Activated naive CD4-positive, alpha-beta T cell treated with anti-CD3 and anti-CD28 coated beads, Interleukin-2, amount 10 ng/mL, durations not matched to agents 5 hours and 36 hours (primary cell): ENCODE measurements around the gene NTF4. TPM values are rescaled to one million over a fixed set of nuclear protein-coding genes. Genes with fewer than 3 reads are reported as not detected.

Experiments
- total RNA-seq, 2 experiments: library from RNA; stranded (reverse); gene quantifications; one replicate each; pipeline ENCODE4 v1.2.3, GENCODE V29; 2021

Gene NTF4, protein sequence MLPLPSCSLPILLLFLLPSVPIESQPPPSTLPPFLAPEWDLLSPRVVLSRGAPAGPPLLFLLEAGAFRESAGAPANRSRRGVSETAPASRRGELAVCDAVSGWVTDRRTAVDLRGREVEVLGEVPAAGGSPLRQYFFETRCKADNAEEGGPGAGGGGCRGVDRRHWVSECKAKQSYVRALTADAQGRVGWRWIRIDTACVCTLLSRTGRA
- total RNA-seq: not detected

DNA sequence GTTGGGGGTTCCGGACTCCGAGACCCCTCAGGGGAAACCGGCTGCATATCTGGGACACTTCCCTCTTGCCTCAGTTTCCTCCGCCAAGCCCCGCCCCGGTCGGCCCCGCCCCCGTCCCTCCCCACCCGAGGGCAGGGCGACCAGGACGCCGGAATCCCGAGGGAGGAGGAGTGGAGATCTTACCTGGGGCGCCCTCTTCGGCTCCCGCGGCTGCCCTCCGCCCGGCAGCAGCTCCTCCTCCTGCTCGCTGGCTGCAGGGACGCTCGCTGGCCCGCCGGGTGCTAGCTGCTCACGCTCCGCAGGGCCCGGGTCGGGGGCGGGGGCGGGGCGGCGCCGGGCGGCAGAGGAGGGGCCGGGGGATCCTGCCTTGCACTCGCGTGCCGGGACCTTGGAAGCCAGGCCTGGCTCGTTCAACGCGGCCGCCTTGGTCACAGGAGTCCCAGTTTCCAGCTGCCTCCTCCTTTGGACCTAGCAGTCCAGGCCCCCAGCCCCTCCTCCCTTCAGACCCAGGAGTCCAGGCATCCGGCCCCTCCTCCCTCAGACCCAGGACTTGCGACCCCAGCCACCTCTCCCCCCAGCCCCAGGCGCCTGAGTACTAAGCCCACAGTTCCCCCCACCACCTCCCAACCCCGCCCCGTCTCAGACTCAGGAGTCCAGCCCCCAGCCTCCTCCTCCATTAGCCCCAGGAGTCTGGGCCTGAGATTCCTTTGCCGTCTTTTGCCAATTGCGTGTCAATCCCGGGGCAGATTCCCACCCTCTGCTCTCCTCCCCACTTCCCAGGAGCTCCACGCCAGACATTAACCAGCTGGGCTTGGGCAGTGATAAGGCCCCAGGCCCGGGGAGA is at the start of gene NTF4:
TSS of gene NTF4 (minus strand) at position 51 of the 844 bp plus-strand sequence. CDS start 2,821 bp downstream, outside the sequence.

DNA sequence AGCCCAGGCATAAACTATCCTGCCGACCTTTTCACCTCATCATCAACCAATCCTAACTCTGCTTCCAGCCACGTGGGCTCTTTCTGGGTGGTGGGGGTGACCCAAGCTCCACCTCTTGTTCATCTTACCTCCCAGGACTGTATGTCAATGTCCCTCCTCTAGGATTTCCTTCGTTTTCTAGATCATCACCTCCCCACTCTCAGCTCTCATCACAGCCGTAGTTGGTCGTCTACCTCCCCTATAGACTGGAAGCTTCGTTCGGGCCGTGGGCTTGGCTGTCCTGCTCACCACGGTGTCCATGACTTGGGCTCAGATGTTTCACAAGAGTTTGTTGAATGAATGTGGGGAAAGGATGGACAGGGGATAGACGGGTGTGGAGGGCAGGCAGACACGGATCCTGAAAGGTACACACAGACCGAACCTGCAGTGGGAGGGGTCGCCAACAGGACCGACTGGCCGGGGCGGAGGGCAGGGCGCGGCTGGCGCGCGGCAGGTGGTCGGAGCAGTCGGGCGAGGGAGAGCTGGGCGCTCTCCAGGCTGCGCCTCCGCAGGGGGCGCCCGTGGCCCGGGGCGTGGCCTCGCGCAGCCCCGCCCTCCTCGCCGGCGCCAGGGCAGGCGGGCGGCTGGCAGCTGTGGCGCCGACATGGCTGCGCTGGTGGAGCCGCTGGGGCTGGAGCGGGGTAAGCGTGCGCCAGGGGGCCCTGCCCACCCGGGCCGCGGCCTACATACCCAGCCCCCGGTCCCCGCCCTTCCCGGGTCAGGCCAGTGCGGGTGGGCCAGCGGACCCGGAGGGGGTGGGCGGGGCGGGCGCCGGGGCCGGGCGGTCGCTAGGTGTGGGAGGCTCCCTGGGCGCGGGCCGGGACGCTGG is 49.4 kb upstream of the NTF4 start, which contains the start of gene LIN7B:
TSS of gene LIN7B (plus strand) at position 609 of the 868 bp plus-strand sequence. CDS start at position 644, 35 bp downstream.

DNA sequence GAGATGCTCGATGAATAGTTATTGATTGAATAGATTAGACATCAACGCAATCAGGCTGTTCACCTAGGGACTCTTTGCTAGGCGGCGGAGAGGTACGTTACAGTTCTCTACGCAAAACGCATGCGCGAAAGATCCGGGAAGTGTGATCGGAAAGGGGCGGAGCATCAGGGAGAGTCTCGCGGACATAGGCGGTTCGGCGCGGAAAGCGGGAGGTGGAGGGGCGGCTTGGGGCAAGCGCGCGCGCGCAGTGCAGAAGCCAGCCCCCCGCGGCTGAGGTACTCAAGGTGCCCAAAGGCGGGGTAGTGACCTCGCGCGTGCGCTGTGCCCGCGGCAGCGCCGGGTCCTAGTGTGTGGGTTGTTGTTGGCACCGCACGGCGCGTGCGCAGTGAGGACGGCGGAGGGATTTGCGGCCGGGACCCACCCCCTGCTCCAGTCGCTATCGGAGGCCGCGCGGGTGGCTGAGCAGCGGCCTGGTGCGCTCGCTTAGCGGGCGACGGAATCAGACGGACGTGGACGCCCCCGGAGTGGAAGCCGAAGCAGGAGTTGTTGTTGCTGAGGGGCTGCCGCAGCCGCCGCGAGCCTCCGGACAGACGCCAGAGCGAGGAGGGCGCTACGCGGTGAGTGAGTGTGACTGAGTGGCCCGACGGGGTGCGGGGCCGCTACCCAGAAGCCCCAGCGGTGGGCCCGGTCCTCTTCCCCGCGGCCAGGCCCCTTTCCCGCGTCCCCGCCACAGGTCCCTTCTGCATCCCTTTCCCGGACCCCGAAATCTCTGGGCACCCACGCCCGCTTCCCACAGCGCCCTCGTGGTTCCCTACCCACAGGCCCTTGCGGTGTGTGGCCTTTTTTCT is 20.6 kb upstream of the NTF4 start, which contains the start of gene SNRNP70:
TSS of gene SNRNP70 (plus strand) at position 432 of the 848 bp plus-strand sequence. CDS start 964 bp downstream, outside the sequence.

DNA sequence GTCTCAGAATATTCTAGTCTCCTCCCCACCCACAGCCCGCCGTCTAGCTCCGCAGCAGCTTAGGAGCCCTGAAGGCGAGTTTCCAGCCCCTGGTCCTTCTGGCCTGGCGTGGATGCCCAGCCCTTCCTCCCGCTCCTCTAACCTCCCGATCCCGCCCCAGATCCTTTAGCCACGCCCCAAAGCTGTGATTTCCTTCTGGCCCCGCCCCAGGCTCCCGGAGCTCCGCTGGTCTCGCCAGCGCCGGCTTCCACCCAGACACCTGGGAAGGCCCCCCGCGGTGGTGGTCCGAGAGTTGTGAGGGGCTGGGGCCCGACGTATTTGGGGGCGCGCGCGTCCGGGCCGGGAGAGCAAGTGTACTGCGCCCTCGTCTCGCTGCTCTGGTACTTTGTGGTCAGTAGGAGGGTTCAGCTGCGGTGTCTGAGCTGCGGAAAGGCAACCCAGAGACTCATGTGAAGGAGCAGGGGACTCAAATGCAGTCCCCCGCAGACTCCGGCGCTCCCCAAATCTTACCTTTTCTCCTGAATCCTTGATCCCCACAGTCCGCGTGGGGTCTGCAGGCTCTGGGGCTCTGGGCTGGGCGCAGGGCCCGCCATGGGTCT is 6.9 kb downstream of the NTF4 start, which contains the start of gene CGB7:
TSS of gene CGB7 (minus strand) at position 114 of the 599 bp plus-strand sequence. CDS start 2,374 bp downstream, outside the sequence.

DNA sequence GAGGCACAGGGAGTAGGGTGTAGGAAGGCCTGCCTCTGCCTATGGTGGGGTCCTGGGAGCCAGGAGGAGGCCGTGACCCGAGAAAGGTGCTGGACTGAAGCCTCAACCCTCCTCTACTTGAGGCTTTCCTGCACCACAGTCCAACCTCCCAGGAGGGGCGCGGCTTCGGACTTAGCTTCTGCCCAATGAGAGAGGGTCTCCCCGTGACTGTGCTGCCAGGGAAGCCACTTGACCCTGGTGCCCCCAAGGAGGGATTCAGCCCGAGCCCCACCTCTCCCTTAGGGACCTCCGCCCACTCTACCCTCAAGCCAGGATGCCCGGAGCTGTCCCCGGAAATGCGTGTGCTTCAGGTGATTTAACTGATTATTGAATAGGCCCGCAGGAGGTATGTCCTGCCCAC is 15.6 kb downstream of the NTF4 start, which contains the start of gene CGB8:
TSS of gene CGB8 (minus strand) at position 101 of the 400 bp plus-strand sequence. CDS start 372 bp downstream, outside the sequence.

DNA sequence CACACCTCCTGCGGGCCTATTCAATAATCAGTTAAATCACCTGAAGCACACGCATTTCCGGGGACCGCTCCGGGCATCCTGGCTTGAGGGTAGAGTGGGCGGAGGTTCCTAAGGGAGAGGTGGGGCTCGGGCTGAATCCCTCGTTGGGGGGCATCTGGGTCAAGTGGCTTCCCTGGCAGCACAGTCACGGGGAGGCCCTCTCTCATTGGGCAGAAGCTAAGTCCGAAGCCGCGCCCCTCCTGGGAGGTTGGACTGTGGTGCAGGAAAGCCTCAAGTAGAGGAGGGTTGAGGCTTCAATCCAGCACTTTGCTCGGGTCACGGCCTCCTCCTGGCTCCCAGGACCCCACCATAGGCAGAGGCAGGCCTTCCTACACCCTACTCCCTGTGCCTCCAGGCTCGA is 21.1 kb downstream of the NTF4 start, which contains the start of gene CGB5:
TSS of gene CGB5 (plus strand) at position 301 of the 400 bp plus-strand sequence. CDS start 362 bp downstream, outside the sequence.

DNA sequence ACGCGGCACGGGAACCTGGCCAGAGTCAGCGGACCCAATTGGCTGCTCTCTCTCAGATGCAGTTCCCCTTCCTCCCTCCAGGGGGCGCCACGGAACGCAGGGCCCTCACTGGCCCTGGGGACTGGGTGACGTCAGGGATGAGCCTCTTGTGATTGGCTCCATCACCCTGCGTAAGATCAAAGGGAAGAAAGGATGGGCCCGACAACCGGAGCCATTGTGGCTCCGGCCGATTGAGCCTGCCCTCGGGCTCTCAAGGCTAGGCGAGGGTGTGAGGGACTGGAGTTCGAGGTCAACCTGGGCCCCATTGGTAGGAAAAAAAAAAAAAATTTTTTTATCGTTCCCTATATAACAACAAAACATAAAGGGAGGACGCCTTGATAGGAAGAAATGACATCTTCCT is 27.8 kb downstream of the NTF4 start, which contains the start of gene CGB1:
TSS of gene CGB1 (minus strand) at position 81 of the 400 bp plus-strand sequence. CDS start 184 bp downstream, outside the sequence.

DNA sequence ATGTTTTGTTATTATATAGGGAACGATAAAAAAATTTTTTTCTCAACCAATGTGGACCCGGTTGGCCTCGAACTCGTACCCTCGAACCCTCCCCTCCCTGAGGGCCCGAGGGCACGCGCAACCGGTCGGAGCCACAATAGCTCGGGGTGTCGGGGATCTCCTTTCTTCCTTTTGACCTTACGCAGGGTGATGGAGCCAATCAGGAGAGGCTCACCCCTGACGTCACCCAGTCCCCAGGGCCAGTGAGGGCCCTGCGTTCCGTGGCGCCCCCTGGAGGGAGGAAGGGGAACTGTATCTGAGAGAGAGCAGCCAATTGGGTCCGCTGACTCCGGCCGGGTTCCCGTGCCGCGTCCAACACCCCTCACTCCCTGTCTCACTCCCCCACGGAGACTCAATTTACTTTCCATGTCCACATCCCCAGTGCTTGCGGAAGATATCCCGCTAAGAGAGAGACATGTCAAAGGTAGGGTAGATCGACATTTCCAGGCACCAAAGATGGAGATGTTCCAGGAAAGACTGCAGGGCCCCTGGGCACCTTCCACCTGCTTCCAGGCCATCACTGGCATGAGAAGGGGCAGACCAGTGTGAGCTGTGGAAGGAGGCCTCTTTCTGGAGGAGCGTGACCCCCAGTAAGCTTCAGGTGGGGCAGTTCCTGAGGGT is 32.8 kb downstream of the NTF4 start, which contains the start of gene CGB2:
TSS of gene CGB2 (plus strand) at position 249 of the 660 bp plus-strand sequence. CDS start at position 455, 206 bp downstream.

DNA sequence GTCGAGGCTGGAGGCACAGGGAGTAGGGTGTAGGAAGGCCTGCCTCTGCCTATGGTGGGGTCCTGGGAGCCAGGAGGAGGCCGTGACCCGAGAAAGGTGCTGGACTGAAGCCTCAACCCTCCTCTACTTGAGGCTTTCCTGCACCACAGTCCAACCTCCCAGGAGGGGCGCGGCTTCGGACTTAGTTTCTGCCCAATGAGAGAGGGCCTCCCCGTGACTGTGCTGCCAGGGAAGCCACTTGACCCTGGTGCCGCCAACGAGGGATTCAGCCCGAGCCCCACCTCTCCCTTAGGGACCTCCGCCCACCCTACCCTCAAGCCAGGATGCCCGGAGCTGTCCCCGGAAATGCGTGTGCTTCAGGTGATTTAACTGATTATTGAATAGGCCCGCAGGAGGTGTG is 40.4 kb downstream of the NTF4 start, which contains the start of gene CGB3:
TSS of gene CGB3 (minus strand) at position 101 of the 400 bp plus-strand sequence. CDS start 362 bp downstream, outside the sequence.

DNA sequence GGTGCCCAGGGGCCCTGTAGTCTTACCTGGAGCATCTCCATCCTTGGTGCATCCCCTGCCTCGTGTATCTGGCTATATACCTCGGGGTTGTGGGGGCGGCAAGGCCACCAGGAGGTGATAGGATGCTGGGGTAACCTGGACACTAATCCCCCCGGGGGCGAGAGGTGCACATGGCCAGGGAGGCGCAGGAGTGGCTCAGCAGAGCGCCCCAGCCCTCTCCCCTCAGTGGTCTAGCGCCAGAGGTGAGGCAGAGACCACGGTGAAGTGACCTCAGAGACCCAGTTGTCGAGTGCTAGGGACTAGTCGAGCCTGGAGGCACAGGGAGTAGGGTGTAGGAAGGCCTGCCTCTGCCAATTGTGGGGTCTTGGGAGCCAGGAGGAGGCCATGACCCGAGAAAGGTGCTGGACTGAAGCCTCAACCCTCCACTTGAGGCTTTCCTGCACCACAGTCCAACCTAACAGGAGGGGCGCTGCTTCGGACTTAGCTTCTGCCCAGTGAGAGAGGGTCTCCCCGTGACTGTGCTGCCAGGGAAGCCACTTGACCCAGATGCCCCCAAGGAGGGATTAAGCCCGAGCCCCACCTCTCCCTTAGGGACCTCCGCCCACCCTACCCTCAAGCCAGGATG is 47.5 kb downstream of the NTF4 start, which contains the start of gene LHB:
TSS of gene LHB (minus strand) at position 51 of the 625 bp plus-strand sequence. CDS start at position 41, 10 bp downstream.

Other genes starting within 250 kb of the NTF4 start
- gene HSD17B14, start 228.3 kb downstream of the NTF4 start, total RNA-seq: under 1 TPM; 0.35 to 0.82 TPM
- 1 to 10 TPM; 6.8 to 8.0 TPM for gene PLEKHA4, start 196.2 kb downstream of the NTF4 start, total RNA-seq
- gene PPP1R15A, start 192.4 kb downstream of the NTF4 start, total RNA-seq: 10 to 100 TPM; 50.9 to 56.1 TPM
- gene TULP2, start 166.1 kb downstream of the NTF4 start, total RNA-seq: not detected
- gene NUCB1, start 164.5 kb downstream of the NTF4 start, total RNA-seq: 100 to 1,000 TPM; 276 to 287 TPM
- 1 to 10 TPM; 1.8 to 2.1 TPM for gene DHDH, start 131.1 kb downstream of the NTF4 start, total RNA-seq
- 100 to 1,000 TPM; 271 to 293 TPM for gene BAX, start 109.9 kb downstream of the NTF4 start, total RNA-seq
- gene FTL, start 99.5 kb downstream of the NTF4 start, total RNA-seq: 100 to 1,000 TPM; 799 to 840 TPM
- gene GYS1, start 71.5 kb downstream of the NTF4 start, total RNA-seq: 10 to 100 TPM; 55.7 to 58.7 TPM
- 10 to 100 TPM; 58.4 to 59.0 TPM for gene RUVBL2, start 70.9 kb downstream of the NTF4 start, total RNA-seq
- not detected for gene LHB, start 47.7 kb downstream of the NTF4 start, total RNA-seq
- not detected for gene CGB3, start 40.5 kb downstream of the NTF4 start, total RNA-seq
- gene CGB2, start 32.9 kb downstream of the NTF4 start, total RNA-seq: not detected
- gene CGB1, start 27.9 kb downstream of the NTF4 start, total RNA-seq: not detected
- gene CGB5, start 21.0 kb downstream of the NTF4 start, total RNA-seq: not detected
- gene CGB8, start 15.7 kb downstream of the NTF4 start, total RNA-seq: not detected
- gene CGB7, start 7.1 kb downstream of the NTF4 start, total RNA-seq: not detected
- gene KCNA7, start 7.9 kb upstream of the NTF4 start, total RNA-seq: not detected
- gene SNRNP70, start 20.6 kb upstream of the NTF4 start, total RNA-seq: 100 to 1,000 TPM; 201 to 223 TPM
- gene LIN7B, start 49.6 kb upstream of the NTF4 start, total RNA-seq: 1 to 10 TPM; 6.0 to 8.8 TPM
- 1 to 10 TPM; 1.6 to 2.5 TPM for gene C19orf73, start 54.3 kb upstream of the NTF4 start, total RNA-seq
- gene PPFIA3, start 54.7 kb upstream of the NTF4 start, total RNA-seq: 1 to 10 TPM; 3.1 to 4.7 TPM
- not detected for gene HRC, start 90.6 kb upstream of the NTF4 start, total RNA-seq
- not detected for gene TRPM4, start 93.0 kb upstream of the NTF4 start, total RNA-seq